GM04504 (cell line): Measurements from ENCODE around the gene CBX4.

Experiments used
- DNase-seq: peaks from one replicate; pipeline ENCODE4 v3.0.0-alpha.2; 2012; ENCODE audit warnings: low read depth

The CBX4 gene

DNA sequence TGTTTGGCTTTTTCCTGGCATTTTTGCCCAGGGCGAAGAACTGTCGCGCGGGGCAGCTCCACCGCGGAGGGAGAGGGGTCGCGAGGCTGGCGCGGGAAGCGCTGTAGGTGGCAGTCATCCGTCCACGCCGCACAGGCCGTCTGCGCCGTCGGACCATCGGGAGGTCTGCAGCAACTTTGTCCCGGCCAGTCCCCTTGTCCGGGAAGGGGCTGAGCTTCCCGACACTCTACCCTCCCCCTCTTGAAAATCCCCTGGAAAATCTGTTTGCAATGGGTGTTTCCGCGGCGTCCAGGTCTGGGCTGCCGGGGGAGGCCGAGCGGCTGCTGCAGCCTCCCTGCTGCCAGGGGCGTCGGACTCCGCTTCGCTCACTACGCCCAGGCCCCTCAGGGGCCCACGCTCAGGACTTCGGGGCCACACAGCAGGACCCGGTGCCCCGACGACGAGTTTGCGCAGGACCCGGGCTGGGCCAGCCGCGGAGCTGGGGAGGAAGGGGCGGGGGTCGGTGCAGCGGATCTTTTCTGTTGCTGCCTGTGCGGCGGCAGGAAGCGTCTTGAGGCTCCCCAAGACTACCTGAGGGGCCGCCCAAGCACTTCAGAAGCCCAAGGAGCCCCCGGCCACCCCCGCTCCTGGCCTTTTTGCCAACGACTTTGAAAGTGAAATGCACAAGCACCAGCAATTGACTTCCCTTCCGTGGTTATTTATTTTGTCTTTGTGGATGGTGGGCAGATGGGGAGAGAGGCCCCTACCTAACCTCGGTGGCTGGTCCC lies 2.3 kb upstream of the CBX4 start:
- no peak for DNase-seq

DNA sequence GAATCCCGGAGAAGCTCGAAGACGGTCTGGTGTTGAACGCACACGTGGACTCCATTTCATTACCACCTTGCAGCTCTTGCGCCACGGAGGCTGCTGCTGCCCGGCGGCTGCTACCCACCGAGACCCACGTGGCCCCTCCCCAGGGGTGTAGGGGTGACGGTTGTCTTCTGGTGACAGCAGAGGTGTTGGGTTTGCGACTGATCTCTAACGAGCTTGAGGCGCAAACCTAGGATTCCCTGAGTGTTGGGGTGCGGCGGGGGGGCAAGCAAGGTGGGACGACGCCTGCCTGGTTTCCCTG lies 1.7 kb upstream of the CBX4 start:
- no peak for DNase-seq

DNA sequence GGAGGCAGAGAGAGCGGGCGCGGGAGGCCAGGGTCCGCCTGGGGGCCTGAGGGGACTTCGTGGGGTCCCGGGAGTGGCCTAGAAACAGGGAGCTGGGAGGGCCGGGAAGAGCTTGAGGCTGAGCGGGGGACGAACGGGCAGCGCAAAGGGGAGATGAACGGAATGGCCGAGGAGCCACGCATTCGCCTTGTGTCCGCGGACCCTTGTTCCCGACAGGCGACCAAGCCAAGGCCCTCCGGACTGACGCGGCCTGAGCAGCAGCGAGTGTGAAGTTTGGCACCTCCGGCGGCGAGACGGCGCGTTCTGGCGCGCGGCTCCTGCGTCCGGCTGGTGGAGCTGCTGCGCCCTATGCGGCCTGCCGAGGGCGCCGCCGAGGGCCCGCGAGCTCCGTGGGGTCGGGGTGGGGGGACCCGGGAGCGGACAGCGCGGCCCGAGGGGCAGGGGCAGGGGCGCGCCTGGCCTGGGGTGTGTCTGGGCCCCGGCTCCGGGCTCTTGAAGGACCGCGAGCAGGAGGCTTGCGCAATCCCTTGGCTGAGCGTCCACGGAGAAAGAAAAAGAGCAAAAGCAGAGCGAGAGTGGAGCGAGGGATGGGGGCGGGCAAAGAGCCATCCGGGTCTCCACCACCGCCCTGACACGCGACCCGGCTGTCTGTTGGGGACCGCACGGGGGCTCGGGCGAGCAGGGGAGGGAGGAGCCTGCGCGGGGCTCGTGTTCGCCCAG lies 1.2 kb upstream of the CBX4 start:
- no peak for DNase-seq

DNA sequence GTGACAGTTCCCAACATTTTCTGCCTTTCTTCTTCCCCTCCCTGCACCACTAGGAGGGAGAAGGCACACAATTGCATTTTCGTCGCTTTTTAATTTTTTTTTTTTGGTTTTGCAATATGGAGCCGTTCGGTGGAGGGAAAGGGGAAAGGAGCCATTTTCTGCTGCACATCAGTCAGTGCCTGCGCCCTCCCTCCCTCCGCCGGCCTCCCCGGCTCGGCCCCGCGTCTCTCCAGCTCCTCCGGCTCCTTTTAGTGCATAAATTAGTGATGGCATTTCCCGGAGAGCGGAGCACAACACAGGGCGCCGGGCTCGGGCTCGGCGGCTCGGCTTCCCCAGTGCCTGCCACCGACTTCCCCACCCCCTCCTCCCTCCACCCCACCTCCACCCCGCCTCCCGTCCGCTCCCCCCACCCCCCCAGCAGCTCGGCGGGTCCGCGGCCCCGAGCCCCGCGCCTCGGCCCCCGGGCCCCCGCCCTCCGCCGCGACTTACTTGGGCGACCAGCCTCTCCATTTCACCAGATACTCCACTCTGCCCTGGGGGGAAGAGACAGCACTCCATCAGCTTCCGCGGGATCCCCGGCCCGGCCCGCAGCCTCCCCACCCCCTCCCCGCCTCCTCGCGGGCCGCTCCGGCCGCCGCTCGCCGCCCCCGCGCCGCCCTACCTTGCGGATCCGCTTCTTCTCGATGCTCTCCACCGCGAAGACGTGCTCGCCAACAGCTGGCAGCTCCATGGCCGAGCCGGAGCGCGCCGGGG lies 542 bp downstream of the CBX4 start:
- DNase-seq: no peak

DNA sequence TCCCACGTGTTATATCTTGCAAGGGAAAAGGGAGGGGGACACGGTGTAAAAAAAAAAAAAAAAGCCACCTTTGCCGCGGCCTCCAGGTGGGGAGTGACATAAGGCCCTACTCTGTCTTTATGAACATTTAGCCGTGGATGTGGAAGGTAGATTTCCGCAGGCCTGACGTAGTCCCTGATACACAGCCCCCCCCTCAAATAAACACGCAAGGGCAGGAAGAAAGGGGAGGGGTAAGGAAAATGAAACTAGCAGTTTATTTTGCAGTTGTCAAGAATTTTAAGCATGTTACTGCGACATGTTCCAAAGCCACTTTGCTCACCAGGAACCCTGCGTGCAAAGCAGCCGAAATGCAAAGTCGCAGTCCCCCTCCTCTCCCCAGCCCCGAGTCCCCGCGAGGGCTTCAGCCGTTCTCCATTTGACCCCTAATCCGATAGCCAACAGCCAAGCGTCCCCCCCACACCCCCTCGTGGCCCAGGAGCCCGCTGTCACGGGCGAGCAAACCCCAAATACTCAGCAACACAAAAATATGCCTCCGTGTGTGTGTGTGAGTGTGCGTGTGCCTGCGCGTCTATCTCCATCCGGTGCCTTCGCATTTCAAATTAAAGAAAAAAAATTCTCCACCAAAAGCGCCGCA lies 1.2 kb downstream of the CBX4 start:
- DNase-seq: no peak

DNA sequence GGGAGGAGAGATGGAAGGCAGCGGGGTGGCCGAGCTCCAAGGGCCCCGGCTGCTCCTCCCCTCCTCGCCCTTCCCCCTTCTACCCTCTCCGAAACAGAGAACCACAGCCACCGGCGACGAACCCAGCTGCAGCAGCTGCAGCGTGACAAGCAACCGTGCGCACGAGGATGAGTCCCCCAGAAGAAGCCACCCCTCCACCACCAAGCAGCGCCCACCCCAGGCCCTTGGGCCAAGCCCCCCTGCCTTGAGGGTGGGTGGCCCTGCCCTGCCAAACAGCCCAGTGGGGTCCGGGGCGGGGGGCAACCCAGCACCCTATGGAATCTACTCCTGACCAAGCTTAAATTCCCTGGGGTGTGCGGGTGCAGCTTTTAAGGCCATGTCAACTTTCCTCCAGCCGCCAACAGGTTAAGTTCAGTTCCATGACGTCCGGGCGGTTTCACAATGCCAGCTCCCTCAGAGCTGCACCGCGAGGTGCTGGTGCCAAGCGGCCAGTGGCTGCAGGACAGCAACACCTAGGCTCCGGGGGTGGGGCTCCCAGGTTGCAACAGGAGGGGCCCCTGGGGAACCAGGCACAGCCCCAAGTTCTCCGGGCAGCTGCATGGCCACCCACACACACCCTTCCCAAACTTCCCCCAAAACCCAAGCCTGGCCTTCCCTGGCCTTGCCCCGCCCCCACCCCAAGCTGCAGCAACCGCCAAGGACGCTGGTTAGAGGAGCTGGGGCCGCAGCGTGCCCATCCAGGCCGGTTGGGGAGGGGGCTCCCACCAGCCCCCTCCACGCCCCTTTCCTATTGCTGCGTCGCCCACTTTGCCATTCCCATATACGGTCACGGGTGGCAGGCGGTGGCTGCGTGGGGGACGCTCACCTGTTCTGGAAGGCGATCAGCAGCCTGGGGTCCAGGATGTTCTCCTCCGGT lies 2.0 kb downstream of the CBX4 start:
- no peak for DNase-seq

DNA sequence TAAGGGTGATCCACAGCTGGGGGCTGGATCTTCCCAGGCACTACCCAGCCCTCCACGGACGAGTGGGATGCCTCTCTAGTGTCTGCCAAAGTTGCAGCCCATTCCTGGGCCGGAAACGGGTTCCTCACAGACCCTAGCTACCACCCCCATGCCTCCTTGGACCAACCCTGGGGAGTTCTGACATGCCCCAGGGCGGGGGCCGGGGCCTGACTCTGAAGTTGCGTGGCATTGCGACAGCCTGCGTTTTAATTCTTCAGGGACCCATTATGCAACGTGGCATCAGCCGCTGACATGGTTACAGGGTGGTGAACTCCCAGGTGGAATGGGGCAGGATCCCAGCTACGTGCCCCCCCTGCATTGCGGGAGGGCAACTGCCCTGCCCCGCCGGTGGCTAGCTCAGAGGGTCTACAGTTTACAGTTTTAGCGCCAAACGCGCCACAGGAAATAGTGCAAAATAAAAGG lies 2.7 kb downstream of the CBX4 start:
- no peak for DNase-seq

DNA sequence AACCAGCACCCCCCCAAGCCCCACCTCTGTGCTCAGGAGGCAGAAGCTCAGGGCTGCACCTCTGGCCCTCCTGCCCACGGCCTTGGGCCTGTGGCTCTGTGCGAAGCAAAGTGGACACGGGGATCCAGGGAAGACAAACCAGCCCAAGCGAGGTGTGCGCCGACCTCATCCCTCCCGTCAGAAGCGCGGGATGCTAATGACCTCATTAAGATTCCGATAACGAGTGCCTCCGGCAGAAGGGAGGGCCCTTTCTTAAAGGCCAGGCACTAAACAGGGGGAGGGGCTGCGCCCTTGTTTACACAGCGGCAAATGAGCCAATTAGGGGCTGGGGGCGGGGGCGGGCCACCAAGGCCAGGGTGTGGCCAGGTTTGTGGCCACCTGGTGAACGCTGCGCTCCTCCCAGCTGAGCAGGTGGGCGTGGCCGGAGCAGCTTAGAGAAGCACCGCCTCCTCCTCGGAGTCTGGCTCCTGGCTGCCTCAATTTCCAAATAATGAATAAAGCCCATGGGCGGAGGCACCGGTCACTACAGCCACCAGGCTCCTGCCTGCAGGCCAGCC lies 3.2 kb downstream of the CBX4 start:
- DNase-seq: no peak

DNA sequence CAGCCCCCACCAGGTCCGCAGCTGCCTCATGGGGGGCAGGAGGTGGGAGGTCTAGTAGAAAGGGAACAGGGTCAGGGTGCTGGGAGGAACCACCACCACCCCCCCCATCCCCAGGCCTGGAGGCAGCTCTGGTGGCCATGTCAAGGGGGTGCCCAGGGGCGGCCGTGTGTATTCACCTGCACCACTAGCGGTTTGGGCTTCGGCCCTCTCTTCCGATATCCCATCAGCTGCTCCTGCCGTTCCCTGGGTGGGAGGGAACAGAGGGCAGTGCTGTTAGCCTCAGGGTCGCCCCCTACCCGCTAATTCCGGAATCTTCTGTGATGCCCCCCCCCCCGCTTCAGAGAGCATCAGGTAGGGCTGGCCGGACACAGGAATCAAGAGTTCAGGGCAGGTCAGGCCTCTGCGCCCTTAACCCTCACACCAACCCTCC lies 3.8 kb downstream of the CBX4 start:
- DNase-seq: no peak

DNA sequence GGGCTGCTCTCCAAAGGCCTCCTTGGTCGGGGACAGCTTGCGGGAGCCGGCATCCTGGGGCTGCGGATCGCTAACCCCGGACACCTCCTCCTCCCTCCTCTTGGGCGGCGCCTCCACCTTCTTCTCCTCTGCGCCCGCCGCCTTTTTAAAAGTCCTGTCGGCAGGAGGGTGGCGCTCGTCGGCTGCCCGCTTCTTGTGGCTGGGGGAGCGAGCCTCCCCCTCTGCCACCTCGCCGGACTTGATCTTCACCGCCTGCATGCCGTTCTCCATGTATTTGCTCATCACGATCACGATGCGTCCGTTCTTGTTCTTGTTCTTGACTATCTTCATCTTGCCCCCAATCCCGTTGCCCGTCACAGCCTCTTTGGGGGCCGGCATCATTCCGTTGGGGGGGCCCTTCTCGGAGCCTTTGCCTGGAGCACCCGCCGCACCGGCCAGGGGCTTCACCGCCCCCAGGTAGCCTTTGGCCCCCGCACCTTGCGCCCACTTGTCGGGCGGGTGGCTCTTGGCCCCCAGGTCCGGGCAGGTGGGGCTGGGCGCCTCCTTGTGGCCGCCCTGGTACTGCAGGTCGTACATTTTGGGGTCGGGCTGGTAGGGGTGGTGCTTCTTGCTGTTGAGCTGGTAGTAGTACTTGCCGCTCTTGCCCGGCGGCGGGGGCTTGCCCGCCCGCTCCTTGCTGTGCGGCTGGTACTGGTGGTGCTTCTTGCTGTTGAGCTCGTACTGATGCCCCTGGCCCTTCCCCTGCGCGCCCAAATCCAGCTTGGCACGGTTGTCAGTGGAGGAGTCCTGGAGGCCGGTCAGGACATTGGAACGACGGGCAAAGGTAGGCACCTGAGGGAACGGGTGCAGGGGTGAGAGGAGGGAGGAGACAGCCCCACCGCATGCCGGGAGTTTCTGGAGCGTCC lies 4.4 kb downstream of the CBX4 start:
- no peak for DNase-seq

DNA sequence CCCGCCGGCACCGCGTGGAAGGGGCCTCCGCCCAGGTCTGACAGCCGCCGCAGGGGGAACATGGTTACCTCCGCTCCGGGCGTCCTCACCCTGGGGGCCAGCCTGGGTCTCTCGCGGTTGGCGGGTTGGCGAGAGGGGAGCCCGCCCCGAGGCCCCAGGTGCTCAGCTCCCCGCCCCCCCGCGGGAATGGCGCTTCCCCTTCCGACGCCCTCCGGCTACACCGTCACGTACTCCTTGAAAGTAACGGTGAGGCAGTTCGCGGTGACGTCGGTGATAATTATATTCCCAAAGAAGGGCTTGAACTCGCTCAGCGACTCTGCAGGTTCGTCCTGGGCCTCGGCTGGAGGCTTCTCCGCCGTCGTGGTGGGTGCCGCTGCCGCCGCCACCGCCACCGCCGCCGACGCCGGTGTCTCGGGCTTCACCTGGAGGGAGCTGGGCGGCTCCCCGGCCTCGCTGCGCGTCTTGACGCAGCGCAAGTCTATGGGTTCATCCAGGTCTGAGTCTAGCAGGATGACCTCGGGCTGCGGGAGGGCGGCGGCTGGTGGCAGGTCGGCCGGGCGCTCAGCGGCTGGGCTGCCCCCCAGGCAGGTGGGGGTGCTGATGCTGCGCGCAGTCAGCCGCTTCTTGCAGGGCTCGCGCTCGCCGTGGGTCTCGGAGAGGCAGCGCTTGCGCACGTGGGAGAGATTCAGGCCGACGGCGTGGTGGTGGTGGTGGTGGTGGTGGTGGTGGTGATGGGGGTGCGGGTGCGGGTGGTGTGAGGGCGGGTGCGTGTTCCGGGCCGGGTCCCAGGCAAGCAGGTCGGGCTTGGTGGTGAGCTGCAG lies 5.3 kb downstream of the CBX4 start:
- DNase-seq: no peak

DNA sequence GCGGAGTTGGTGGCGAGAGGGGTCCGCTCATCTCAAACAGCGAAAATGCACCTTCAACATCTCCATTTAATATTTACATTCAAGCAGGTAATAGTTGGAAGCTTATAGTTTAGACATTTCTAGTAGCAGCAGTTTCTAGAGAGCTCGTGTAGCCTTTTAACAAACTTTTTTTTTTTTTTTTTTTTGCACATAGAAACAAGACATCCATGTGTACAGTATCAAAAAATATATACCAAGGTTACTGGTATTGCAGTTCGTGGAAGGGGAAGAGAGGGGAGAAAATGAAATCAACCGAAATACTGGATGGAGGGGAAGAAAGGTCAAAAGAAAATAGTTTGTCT lies 6.2 kb downstream of the CBX4 start:
- DNase-seq: no peak

DNA sequence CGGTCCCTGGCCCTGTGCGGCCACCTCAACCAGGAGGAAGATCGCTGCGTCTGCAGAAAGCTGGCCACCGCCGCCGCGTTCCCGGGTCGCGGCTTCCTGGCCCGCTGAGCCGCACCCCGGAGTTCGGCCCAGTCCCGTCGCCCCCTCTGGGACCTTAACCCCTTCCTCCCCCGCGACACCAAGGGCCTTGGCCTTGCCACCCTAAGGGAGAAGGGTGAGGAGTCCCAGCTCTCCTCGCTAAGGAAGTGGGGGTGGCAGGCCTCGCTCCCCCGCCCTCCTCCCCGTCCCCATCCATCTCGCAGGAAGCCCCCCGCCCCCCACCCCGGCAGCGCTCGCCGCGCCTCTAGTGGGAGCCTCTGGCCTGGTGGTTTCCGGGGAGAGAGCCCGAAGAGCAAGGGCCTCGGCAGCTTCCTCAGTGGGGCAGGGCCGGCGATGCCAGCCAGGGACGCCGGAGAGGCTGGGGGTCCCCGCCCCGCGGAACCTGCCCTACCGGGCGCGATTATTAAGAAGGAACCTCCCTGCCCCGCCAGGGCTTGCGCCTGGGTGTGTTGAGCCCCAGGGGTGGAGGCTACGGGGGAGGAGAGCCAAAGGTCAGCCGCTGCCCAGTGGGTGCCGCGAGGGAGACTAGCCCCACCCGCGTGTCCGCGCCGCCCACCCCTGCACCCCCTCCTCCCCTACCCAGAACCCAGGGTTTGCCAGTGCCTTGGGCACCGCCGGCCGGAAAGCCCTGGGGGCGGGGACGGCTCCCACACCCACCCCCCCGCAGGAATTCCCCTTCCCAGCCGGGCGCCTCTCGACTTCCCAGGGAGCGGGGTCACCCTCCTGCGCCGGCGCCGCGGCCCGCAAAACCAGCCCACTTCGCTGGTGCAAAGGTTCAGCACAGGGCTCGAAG lies 6.8 kb downstream of the CBX4 start:
- DNase-seq: no peak

DNA sequence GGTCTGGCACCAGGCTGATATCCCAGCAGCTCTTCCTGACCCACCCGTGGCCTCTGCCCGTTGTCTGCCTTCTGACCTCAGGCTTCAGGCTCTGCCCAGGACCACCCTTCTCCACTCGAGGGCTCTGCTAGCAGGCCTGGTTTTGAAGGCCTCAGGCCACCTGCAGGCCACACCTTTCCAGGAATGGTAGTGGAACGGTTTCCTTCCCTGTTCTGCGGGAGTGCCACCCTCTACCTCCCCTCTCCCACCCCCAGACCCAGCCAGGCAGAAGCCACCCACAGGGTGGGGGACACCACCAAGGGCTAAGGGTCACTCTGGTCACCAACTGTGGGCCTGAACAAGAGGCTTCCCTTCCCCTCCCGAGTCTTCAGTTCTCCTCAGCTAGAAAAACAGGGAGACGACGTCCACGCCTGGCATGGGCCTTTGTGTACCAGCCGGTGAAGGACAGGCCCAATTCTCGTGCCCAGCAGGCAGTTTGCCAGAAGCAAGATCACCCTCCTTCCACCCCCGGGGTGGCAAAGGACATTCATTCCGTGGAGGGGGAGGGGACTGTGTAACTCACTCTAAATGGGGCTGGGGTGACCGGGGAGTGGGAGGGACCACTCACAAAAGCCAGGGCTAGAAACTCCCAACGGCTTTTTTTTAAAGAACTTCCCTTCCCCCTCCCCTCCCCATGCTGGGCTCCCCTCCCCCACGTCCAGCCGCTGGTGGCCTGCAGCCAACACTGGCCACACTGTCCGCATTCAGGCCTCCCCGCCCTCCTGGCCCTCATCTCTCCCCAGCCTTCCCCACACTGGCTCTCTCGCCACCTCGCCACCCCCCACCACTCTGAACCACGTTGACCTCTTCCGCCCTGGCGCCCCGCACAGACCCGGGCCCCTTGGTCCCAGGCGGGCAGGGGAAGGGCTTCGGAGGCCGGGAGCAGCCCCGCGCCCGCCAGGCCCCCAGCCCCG lies 7.7 kb downstream of the CBX4 start:
- DNase-seq: no peak

DNA sequence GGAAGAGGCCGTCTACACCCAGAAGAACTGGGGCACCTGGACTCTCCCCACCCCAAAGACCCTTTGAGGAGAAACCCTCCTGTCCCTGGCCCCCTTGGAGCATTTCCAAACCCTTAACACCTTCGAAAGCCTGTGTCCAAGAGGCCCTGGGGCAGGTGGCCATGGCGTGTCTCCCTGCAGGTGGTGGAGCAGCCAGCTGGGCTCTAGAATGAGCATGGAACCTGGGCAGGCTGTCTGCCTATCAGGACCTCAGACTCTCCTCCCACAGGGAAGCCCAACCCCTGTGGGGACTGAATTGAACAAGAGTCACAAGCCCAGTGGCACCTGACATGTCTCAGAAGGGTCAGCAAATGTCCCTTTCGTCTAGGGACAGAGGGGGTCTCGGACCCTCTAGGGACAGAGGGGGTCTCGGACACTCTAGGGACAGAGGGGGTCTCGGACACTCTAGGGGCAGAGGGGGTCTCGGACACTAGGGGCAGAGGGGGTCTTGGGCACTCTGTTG lies 8.4 kb downstream of the CBX4 start:
- no peak for DNase-seq

DNA sequence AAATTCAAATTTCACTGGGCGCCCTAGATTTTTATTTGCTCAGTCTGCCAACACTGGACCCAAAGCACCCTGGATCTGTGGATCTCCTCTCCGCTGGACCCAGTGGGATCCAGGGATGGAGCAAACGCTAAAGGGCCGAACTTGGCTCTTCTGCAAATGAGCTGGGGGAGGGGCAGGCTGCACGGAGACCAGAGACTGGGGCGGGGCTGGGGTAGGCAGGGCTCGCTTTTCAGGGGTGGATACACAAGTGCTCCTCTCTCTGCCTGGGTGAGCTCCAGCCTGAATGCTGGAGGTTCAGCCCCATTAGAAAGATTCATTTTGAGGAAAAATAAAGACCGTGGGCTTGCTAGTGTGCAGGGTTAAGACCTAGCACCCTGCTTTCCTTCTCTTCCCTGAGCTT lies 8.9 kb downstream of the CBX4 start:
- no peak for DNase-seq

DNA sequence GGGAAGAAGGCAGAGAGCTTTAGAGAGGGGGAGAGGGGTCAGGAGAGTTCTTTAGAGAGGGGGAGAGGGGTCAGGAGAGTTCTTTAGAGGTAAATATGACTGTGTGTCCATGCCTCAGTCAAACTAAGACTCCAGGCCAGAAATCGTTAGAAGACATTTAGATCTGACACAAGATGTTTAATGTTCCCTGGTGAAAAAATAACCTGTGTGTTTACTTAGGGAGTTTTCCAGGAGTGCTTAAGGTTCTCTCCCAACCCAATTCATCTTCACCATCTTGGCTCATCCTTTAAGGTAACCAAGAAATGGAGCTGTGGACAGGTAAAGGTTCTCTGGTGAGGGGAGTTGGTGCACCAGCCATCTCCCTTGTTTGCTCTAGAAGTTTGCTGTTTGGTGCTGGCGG lies 9.8 kb downstream of the CBX4 start:
- DNase-seq: no peak
